Vagina (tissue), 2 donors: Measurements from ENCODE around the gene KRT23.

ENCODE experiments used
- CTCF ChIP-seq, 3 experiments: fragments of 450-650 bp in 2 of 3; fragments of 200-600 bp in 1 of 3; sonication (generic) in 1 of 3; IDR thresholded peaks; one replicate each; pipeline ENCODE4 v1.5.1; 2017 to 2019; ENCODE audit warnings: antibody characterized with exemption in 3 of 3, mild to moderate bottlenecking in 2 of 3, moderate library complexity in 2 of 3
- POLR2AphosphoS5 ChIP-seq, 2 donors: sonication (generic); formaldehyde crosslinking; IDR thresholded peaks; one replicate each; pipeline ENCODE4 v1.9.0; 2017; ENCODE audit warnings: antibody characterized with exemption in 2 of 2, mild to moderate bottlenecking in 2 of 2, low read depth in 1 of 2; ENCODE audit not compliant: insufficient read depth in 1 of 2

GRCh38 chr17:40952661-40953060 lies 15.2 kb upstream of the KRT23 start:
- peak in 1 of 2 donors; percentile 45 for TF ChIP-seq POLR2AphosphoS5 (IDR thresholded peaks at IDR 0.05; ENCODE audit: insufficient read depth in 1 of 2, low read depth in 1 of 2)
- no peak for TF ChIP-seq CTCF (IDR thresholded peaks at IDR 0.05)
